ENCODE data around the gene ALPK3. TPM values are rescaled to one million over a fixed set of nuclear protein-coding genes. Genes with fewer than 3 reads are reported as not detected.

ALPK3 gene
- total and polyA plus RNA-seq, 2 experiments from 2014 or later, result 3.7 to 29.7 TPM

DNA sequence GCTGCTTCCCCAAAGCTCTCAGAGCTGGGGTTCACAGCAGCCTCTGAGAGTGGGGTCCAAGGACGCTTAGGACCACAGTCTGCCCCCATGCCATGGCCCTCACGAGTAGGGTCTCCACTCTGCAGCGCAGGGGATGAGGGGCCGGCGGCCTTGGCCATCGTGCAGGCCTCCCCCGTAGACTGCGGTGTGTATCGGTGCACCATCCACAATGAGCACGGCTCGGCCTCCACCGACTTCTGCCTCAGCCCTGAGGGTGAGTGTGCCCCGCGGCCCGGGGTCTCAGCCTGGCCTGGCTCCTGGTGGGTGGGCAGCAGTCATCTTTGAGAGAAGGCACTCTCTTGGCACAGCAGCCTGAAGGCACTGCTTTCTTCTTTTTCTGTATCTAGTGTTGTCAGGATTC, 42.5 kb downstream of the ALPK3 start:
- H4K20me1 ChIP-seq (replicated peaks; ENCODE audit: insufficient read depth), result no peaks in the 10 kb centered on the region; the same call in 1 of the 2 replicates
- DNase-seq (ENCODE audit: low spot score), result no peak
- no peaks in the 10 kb centered on the region; the same call in 2 of the 3 replicates for H3K4me1 Mint-ChIP-seq
- H3K4me3 Mint-ChIP-seq, result no peak overlapping the region
- H3F3A ChIP-seq (replicated peaks; ENCODE audit: low read depth), result no peaks in the 10 kb centered on the region
- H3K9me2 ChIP-seq (ENCODE audit: insufficient read depth), result no peaks in the 10 kb centered on the region
- no peaks in the 10 kb centered on the region; the same call in 2 of the 3 replicates for H3K9me3 Mint-ChIP-seq
- H3K4me1 ChIP-seq (ENCODE audit: insufficient read depth), result no peaks in the 10 kb centered on the region
- no peak overlapping the region for H3K4me2 ChIP-seq
- H3K36me3 Mint-ChIP-seq (ENCODE audit: low read depth), result peaks cover 5% of the 10 kb centered on the region
- peaks cover 3% of the 10 kb centered on the region; the same call in 1 of the 2 replicates for H3K36me3 ChIP-seq (ENCODE audit: insufficient read depth)
- peaks cover 1% of the 10 kb centered on the region for H3K27me3 Mint-ChIP-seq (ENCODE audit: insufficient read depth, low read depth, poor library complexity)
- no peak for ATAC-seq
- H3K27ac Mint-ChIP-seq, result no peak overlapping the region
- no peaks in the 10 kb centered on the region for H3K79me2 ChIP-seq (replicated peaks; ENCODE audit: insufficient read depth)
- H3K27ac ChIP-seq (ENCODE audit: low read depth), result no peak overlapping the region
- TF ChIP-seq NANOG (IDR thresholded peaks at IDR 0.05; ENCODE audit: borderline replicate concordance) (no peak), JUNB (IDR thresholded peaks at IDR 0.05; ENCODE audit: unreplicated experiment) (no peak), EZH2 (IDR thresholded peaks at IDR 0.05; ENCODE audit: low read depth, unreplicated experiment) (no peak), CREB1 (CRISPR knock-in tag; IDR thresholded peaks at IDR 0.05; ENCODE audit: low read depth) (no peak), EZH2phosphoT487 (IDR thresholded peaks at IDR 0.05; ENCODE audit: unreplicated experiment) (no peak), ZNF331 (CRISPR knock-in tag; IDR thresholded peaks at IDR 0.05; ENCODE audit: low read depth) (no peak), ZNF114 (CRISPR knock-in tag; IDR thresholded peaks at IDR 0.05) (no peak), ETS1 (IDR thresholded peaks at IDR 0.05) (no peak), STAT1 (IDR thresholded peaks at IDR 0.05; ENCODE audit: unreplicated experiment) (no peak), POLR2AphosphoS5 (IDR thresholded peaks at IDR 0.05; ENCODE audit: low read depth) (no peak)
- TF ChIP-seq, protein P1, sequence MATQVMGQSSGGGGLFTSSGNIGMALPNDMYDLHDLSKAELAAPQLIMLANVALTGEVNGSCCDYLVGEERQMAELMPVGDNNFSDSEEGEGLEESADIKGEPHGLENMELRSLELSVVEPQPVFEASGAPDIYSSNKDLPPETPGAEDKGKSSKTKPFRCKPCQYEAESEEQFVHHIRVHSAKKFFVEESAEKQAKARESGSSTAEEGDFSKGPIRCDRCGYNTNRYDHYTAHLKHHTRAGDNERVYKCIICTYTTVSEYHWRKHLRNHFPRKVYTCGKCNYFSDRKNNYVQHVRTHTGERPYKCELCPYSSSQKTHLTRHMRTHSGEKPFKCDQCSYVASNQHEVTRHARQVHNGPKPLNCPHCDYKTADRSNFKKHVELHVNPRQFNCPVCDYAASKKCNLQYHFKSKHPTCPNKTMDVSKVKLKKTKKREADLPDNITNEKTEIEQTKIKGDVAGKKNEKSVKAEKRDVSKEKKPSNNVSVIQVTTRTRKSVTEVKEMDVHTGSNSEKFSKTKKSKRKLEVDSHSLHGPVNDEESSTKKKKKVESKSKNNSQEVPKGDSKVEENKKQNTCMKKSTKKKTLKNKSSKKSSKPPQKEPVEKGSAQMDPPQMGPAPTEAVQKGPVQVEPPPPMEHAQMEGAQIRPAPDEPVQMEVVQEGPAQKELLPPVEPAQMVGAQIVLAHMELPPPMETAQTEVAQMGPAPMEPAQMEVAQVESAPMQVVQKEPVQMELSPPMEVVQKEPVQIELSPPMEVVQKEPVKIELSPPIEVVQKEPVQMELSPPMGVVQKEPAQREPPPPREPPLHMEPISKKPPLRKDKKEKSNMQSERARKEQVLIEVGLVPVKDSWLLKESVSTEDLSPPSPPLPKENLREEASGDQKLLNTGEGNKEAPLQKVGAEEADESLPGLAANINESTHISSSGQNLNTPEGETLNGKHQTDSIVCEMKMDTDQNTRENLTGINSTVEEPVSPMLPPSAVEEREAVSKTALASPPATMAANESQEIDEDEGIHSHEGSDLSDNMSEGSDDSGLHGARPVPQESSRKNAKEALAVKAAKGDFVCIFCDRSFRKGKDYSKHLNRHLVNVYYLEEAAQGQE (IDR thresholded peaks at IDR 0.05; ENCODE audit: unreplicated experiment), result no peak
- TF ChIP-seq, protein P2, sequence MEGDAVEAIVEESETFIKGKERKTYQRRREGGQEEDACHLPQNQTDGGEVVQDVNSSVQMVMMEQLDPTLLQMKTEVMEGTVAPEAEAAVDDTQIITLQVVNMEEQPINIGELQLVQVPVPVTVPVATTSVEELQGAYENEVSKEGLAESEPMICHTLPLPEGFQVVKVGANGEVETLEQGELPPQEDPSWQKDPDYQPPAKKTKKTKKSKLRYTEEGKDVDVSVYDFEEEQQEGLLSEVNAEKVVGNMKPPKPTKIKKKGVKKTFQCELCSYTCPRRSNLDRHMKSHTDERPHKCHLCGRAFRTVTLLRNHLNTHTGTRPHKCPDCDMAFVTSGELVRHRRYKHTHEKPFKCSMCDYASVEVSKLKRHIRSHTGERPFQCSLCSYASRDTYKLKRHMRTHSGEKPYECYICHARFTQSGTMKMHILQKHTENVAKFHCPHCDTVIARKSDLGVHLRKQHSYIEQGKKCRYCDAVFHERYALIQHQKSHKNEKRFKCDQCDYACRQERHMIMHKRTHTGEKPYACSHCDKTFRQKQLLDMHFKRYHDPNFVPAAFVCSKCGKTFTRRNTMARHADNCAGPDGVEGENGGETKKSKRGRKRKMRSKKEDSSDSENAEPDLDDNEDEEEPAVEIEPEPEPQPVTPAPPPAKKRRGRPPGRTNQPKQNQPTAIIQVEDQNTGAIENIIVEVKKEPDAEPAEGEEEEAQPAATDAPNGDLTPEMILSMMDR (conservative IDR thresholded peaks at IDR 0.05; ENCODE audit: low read depth in 2 of 2), result no peak
- TF ChIP-seq, protein P3, sequence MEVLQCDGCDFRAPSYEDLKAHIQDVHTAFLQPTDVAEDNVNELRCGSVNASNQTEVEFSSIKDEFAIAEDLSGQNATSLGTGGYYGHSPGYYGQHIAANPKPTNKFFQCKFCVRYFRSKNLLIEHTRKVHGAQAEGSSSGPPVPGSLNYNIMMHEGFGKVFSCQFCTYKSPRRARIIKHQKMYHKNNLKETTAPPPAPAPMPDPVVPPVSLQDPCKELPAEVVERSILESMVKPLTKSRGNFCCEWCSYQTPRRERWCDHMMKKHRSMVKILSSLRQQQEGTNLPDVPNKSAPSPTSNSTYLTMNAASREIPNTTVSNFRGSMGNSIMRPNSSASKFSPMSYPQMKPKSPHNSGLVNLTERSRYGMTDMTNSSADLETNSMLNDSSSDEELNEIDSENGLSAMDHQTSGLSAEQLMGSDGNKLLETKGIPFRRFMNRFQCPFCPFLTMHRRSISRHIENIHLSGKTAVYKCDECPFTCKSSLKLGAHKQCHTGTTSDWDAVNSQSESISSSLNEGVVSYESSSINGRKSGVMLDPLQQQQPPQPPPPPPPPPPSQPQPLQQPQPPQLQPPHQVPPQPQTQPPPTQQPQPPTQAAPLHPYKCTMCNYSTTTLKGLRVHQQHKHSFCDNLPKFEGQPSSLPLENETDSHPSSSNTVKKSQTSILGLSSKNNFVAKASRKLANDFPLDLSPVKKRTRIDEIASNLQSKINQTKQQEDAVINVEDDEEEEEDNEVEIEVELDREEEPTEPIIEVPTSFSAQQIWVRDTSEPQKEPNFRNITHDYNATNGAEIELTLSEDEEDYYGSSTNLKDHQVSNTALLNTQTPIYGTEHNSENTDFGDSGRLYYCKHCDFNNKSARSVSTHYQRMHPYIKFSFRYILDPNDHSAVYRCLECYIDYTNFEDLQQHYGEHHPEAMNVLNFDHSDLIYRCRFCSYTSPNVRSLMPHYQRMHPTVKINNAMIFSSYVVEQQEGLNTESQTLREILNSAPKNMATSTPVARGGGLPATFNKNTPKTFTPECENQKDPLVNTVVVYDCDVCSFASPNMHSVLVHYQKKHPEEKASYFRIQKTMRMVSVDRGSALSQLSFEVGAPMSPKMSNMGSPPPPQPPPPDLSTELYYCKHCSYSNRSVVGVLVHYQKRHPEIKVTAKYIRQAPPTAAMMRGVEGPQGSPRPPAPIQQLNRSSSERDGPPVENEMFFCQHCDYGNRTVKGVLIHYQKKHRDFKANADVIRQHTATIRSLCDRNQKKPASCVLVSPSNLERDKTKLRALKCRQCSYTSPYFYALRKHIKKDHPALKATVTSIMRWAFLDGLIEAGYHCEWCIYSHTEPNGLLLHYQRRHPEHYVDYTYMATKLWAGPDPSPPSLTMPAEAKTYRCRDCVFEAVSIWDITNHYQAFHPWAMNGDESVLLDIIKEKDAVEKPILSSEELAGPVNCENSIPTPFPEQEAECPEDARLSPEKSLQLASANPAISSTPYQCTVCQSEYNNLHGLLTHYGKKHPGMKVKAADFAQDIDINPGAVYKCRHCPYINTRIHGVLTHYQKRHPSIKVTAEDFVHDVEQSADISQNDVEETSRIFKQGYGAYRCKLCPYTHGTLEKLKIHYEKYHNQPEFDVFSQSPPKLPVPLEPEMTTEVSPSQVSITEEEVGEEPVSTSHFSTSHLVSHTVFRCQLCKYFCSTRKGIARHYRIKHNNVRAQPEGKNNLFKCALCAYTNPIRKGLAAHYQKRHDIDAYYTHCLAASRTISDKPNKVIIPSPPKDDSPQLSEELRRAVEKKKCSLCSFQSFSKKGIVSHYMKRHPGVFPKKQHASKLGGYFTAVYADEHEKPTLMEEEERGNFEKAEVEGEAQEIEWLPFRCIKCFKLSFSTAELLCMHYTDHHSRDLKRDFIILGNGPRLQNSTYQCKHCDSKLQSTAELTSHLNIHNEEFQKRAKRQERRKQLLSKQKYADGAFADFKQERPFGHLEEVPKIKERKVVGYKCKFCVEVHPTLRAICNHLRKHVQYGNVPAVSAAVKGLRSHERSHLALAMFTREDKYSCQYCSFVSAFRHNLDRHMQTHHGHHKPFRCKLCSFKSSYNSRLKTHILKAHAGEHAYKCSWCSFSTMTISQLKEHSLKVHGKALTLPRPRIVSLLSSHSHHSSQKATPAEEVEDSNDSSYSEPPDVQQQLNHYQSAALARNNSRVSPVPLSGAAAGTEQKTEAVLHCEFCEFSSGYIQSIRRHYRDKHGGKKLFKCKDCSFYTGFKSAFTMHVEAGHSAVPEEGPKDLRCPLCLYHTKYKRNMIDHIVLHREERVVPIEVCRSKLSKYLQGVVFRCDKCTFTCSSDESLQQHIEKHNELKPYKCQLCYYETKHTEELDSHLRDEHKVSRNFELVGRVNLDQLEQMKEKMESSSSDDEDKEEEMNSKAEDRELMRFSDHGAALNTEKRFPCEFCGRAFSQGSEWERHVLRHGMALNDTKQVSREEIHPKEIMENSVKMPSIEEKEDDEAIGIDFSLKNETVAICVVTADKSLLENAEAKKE (CRISPR knock-in tag; IDR thresholded peaks at IDR 0.05), result no peak
- no peaks in the 10 kb centered on the region for H3K27me3 ChIP-seq (ENCODE audit: insufficient read depth)
- H2AFZ ChIP-seq, result no peak overlapping the region
- H3K4me3 ChIP-seq, result no peak overlapping the region

Measured in GM23338 (cell line).